RWPE2 (cell line): ENCODE measurements around the gene GIGYF2.

Source experiments
- ATAC-seq: fragments of 200-7000 bp; cut with Tn5 transposase; 3 replicates; pipeline ENCODE4 v1.9.1; 2021; ENCODE audit warnings: low read depth
- DNase-seq: peaks from one replicate; pipeline ENCODE4 v3.0.0-alpha.2; 2020; ENCODE audit warnings: low spot score
- H3K27ac ChIP-seq: fragments of 450-650 bp; 2 replicates; pipeline ENCODE4 v1.5.1; 2017; ENCODE audit warnings: mild to moderate bottlenecking; ENCODE audit not compliant: poor library complexity, severe bottlenecking
- H3K27me3 ChIP-seq: fragments of 250-450 bp; sonication (Bioruptor Pico); 2 replicates; pipeline ENCODE4 v1.5.1; 2021; ENCODE audit warnings: mild to moderate bottlenecking, moderate library complexity; ENCODE audit not compliant: insufficient read depth, poor library complexity, severe bottlenecking
- H3K36me3 ChIP-seq: fragments of 250-450 bp; sonication (Bioruptor Pico); 2 replicates; pipeline ENCODE4 v1.5.1; 2020; ENCODE audit warnings: low read depth, mild to moderate bottlenecking, moderate library complexity
- H3K4me1 ChIP-seq: fragments of 250-450 bp; sonication (Bioruptor Pico); 2 replicates; pipeline ENCODE4 v1.5.1; 2021; ENCODE audit warnings: mild to moderate bottlenecking, moderate library complexity; ENCODE audit not compliant: insufficient read depth, poor library complexity, severe bottlenecking
- H3K4me3 ChIP-seq: fragments of 250-450 bp; sonication (Bioruptor Pico); 2 replicates; pipeline ENCODE4 v1.5.1; 2021; ENCODE audit warnings: mild to moderate bottlenecking, moderate library complexity; ENCODE audit not compliant: severe bottlenecking
- H3K9me3 ChIP-seq: fragments of 250-450 bp; sonication (Bioruptor Pico); 2 replicates; pipeline ENCODE4 v1.5.1; 2021; ENCODE audit warnings: mild to moderate bottlenecking, moderate library complexity; ENCODE audit not compliant: severe bottlenecking
- TF ChIP-seq, protein P1 (sequence below): fragments of 450-650 bp; IDR thresholded peaks from one replicate; pipeline ENCODE4 v1.5.1; 2017; ENCODE audit warnings: mild to moderate bottlenecking, moderate library complexity; ENCODE audit not compliant: poor library complexity, severe bottlenecking

Gene GIGYF2

DNA sequence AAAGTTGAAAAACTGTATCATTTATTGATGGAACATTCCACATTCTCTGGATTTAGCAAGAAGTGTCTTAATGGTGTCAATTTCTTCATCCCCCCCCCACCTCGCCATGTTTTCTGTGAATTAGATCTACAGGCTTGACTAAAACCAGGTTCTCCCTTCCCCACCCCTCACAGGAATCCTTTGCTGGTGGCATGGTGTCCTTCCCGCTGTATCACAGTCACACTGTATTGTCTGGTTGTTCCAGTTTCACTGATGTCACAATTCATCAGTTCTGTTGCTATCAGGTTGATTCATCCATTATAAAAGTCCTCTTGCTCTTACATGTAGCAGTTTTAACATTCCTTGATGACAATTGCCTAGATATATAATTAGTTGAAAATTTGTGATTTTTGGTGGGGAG is 166.9 kb downstream of the GIGYF2 start:
- ATAC-seq, result no peak
- Histone ChIP-seq H3K27ac (no peak overlapping the region), H3K9me3 (no peaks in the 10 kb centered on the region), H3K4me1 (no peaks in the 10 kb centered on the region), H3K27me3 (no peaks in the 10 kb centered on the region), H3K4me3 (no peak overlapping the region), H3K36me3 (peaks cover 5% of the 10 kb centered on the region)
- TF ChIP-seq, protein P1, sequence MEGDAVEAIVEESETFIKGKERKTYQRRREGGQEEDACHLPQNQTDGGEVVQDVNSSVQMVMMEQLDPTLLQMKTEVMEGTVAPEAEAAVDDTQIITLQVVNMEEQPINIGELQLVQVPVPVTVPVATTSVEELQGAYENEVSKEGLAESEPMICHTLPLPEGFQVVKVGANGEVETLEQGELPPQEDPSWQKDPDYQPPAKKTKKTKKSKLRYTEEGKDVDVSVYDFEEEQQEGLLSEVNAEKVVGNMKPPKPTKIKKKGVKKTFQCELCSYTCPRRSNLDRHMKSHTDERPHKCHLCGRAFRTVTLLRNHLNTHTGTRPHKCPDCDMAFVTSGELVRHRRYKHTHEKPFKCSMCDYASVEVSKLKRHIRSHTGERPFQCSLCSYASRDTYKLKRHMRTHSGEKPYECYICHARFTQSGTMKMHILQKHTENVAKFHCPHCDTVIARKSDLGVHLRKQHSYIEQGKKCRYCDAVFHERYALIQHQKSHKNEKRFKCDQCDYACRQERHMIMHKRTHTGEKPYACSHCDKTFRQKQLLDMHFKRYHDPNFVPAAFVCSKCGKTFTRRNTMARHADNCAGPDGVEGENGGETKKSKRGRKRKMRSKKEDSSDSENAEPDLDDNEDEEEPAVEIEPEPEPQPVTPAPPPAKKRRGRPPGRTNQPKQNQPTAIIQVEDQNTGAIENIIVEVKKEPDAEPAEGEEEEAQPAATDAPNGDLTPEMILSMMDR, result no peak
- DNase-seq, result no peak

DNA sequence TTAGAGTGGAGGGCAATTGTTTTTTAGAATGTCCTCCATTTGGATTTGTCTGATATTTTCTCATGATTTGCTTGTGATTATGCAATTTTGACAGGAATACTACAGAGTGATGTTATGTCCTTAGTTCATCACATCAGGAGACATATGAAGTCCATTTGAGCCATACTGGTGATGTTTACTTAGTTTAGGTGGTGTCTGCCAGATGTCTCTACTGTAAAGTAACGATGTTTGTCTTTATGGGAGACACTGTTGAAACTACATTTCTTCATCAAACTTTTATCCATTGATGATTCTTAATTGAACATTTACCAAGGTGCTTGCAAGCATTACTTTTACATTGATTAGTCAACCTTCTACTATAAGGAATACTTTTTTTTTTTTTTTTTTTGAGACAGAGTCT is 168.0 kb downstream of the GIGYF2 start:
- no peaks in the 10 kb centered on the region for H3K36me3 ChIP-seq
- TF ChIP-seq, protein P1, result no peak
- ATAC-seq (no peak), DNase-seq (no peak)
- H3K4me3 ChIP-seq, result no peak overlapping the region
- H3K9me3 ChIP-seq, result no peaks in the 10 kb centered on the region
- no peaks in the 10 kb centered on the region for H3K27me3 ChIP-seq
- H3K4me1 ChIP-seq, result no peaks in the 10 kb centered on the region
- H3K27ac ChIP-seq, result no peak overlapping the region

DNA sequence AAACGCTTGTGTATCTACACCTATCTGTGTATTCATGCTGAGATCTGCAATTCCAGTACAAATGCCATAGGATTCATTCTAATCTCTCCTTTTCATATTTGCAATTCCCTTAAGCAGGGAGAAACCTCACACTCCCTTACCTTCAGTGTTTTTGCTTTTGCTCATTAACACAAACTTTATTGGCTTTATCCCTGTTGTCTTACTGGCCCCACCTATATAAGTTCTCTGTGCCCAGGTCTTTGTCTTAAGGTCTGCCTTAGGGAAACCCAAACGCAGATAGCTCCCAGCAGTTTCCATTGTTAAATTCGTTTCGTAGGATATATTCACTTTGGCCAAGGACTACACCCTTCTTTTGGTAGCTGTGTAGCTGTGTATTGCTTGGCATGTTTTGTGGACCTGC is 169.0 kb downstream of the GIGYF2 start:
- no peaks in the 10 kb centered on the region for H3K9me3 ChIP-seq
- H3K4me3 ChIP-seq, result no peak overlapping the region
- no peak overlapping the region for H3K27ac ChIP-seq
- H3K36me3 ChIP-seq, result no peaks in the 10 kb centered on the region
- no peaks in the 10 kb centered on the region for H3K4me1 ChIP-seq
- DNase-seq, result no peak
- TF ChIP-seq, protein P1, result no peak
- ATAC-seq, result no peak
- H3K27me3 ChIP-seq, result no peaks in the 10 kb centered on the region

DNA sequence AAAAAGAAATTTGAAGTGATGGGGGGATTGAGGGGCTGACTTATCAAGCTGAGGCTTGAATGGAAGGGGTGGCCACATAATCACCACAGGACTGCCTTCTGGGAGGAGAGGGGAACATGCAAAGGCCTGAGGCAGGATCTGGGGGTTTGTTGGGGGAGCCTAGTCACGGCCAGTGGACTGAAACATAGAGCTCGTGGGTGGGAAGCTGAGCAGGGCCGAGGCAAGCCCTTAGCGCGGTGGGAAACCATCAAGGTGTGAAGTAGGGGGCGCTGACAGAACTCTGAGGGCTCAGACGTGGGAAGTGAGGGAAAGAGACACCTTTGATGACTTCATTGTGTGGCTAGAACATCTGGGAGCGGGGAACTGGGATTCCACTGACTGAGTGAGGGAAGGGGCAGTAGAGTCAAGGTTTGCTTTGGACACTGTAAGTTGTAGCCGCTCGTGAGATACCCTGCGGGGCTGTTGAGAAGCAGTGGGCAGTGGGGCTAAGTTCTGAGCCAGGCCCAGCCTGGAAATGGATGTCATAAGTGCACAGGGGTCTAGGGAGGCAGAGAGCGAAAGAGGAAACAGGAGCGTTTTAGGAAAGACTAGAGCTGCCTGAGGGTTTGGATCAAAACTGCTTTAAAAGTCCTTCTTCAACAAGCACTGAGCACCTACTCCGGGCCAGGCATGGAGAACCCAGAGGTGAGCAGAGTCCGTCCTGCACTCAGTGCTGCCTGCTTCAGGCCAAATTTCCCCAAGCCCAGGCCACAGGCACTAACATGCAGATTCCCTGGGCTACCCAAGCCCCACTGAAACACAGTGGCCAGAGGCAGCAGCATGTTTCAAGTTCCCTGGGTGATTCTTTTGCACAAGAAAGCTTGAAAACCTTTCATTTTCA is 172.2 kb downstream of the GIGYF2 start:
- TF ChIP-seq, protein P1, result no peak
- no peak overlapping the region for H3K4me3 ChIP-seq
- no peaks in the 10 kb centered on the region for H3K9me3 ChIP-seq
- ATAC-seq (no peak), DNase-seq (no peak)
- H3K36me3 ChIP-seq, result no peaks in the 10 kb centered on the region
- H3K27ac ChIP-seq, result no peak overlapping the region
- no peaks in the 10 kb centered on the region for H3K4me1 ChIP-seq
- H3K27me3 ChIP-seq, result no peaks in the 10 kb centered on the region

DNA sequence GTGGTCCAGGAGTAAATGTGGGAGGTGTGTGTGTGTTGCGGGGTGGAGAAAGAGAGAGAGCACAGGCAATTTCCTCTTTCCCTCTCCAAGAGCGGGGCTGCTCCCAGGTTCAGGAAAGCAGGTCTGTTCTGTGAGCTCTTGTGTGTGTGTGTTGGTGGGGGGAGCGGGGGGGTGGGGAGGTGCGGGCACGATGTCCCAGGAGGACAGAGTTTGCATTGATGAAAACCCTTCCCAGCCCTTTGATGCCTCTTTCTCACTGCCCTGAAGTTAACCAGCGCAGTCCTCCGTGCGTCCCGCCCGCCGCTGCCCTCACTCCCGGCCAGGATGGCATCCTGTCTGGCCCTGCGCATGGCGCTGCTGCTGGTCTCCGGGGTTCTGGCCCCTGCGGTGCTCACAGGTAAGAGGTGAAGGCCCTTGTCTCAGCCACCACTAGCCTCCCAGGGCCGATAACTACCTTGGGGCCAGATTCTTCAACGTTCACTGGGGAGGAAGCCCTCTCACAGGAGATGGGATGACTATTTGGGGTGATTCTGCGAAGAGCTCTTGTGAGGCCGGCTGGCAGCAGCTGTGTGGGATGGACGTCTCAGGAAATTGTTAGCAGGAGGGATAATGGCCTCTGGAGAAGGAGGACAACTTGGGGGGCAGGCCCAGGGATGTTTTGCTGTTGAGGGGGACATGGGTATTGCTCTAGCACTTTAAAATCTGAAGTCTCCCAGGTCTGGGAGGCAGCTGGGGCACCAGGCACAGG is 173.1 kb downstream of the GIGYF2 start, which contains the start of gene SNORC:
TSS of gene SNORC (plus strand) at position 247 of the 748 bp plus-strand sequence. CDS start at position 325, 78 bp downstream.
- DNase-seq (no peak), ATAC-seq (no peak)
- Histone ChIP-seq H3K27ac (no peak within 1 kb of the TSS), H3K4me3 (no peak within 1 kb of the TSS), H3K9me3 (no peaks in the 10 kb centered on the region), H3K36me3 (no peaks in the 10 kb centered on the region), H3K4me1 (no peaks in the 10 kb centered on the region), H3K27me3 (no peaks in the 10 kb centered on the region)
- TF ChIP-seq, protein P1, result no peak
